Measurements from ENCODE around the gene AFM. TPM values are rescaled to one million over a fixed set of nuclear protein-coding genes. Genes with fewer than 3 reads are reported as not detected.

Gene AFM
- not detected in 2 replicates for total RNA-seq

GRCh38 chr4:73481358-73481757 lies at the start of gene AFM:
Gene AFM, plus strand, starts transcription at chr4:73481745. Its CDS starts 31 bp downstream, at chr4:73481776.

GRCh38 chr4:73435984-73436383 lies 45.6 kb upstream of the AFM start, which contains the start of gene AFP:
Gene AFP, plus strand, starts transcription at chr4:73436221. Its CDS starts 42 bp downstream, at chr4:73436263.

Other genes with a start within 250 kb of the AFM start
- gene ANKRD17, start 222.9 kb upstream of the AFM start, total RNA-seq: 39.9 and 47.0 TPM in 2 replicates
- not detected in 2 replicates for gene ALB, start 77.5 kb upstream of the AFM start, total RNA-seq
- gene AFP, start 45.5 kb upstream of the AFM start, total RNA-seq: 0.51 TPM in 1 of 2 replicates, not detected in the other
- 0.16 and 1.5 TPM in 2 replicates for gene RASSF6, start 138.7 kb downstream of the AFM start, total RNA-seq

Data from mesangial cell (primary cell).